ENCODE data around the gene CD40LG. TPM values are rescaled to one million over a fixed set of nuclear protein-coding genes. Genes with fewer than 3 reads are reported as not detected.
A peak's percentile ranks its signal among the peaks of the same experiment; 100 is the strongest.

Gene CD40LG
- total and polyA plus RNA-seq, 5 donors from 2014 or later = 7.6 to 25.0 (median 19.9) TPM

DNA sequence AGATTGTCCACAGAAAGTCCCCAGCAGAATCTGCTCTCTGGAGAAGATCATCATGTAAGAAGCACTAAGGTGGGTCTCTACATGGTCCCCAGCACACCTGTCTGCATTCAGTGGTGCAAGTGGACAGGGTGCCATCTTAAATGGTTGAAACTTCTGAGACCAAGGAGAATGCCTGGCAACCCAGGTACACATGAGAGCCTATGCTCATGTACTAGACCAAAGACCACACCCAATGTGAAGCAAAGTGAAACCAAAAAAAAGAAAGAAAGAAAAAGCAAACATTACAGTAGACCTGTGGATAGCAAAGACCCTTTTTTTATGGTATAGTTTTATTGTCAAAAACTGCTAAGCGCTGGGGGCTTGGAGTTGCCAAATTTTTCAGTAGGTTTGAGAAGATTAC lies 15.0 kb downstream of the CD40LG start:
- peaks cover 20% of the 10 kb centered on the region for H3K4me1 ChIP-seq (ENCODE audit: control insufficient read depth, insufficient read depth, low read length, poor library complexity, severe bottlenecking)

DNA sequence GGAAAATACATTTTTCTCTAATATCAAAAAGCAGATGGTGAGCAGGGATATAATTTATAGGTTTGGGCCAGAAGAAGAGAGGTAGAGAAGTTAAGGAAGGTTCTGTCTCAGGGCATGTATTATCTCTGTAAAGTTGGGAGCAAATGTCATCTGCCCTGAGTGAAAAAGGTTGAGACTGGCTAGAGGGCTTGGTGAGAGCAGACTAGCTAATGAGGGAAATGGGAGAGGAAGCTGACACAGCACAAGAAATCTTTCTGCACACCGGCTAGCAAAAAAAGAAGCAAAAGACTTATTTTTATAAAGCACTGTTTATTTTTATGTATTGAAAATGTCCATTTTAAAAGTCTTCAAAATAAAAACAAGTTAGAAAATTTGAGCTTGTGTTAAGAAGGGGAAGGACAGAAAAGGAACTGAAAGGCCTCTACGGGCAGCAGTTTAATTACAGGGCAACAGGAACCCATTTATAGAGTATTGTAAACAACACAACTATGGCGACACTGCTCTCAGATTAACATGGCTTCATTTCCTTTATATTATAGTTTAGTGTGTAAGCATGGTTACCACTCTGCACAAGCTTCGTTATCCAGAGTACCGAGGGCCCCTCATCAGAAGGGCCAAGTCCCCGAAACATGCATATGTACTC lies 17.4 kb downstream of the CD40LG start:
- no peak overlapping the region for H3K4me3 ChIP-seq (ENCODE audit: low read depth, low read length)
- H3K4me1 ChIP-seq (ENCODE audit: control insufficient read depth, insufficient read depth, low read length, poor library complexity, severe bottlenecking) = peaks cover 20% of the 10 kb centered on the region
- H3K27me3 ChIP-seq (ENCODE audit: control insufficient read depth, insufficient read depth, low read length) = no peaks in the 10 kb centered on the region
- Mint-ChIP-seq H3K27ac (peak overlapping the region in 1 of 3 donors; percentile 85), H3K9me3 (peaks cover 0 to 4% (median 0%) of the 10 kb centered on the region in 7 donors), H3K27me3 (no peaks in the 10 kb centered on the region), H3K36me3 (peaks cover 39% of the 10 kb centered on the region), H3K4me1 (peaks cover 10 to 53% (median 23%) of the 10 kb centered on the region in 4 donors), H3K4me3 (peak overlapping the region in 1 of 4 donors; percentile 0)
- no peak for ATAC-seq (ENCODE audit: low read depth in 2 of 2)
- H3K36me3 ChIP-seq (ENCODE audit: control insufficient read depth, insufficient read depth, low read length) = peaks cover 57% of the 10 kb centered on the region
- peaks cover 0 to 6% of the 10 kb centered on the region in 2 experiments for H3K9me3 ChIP-seq (ENCODE audit: control insufficient read depth in 2 of 2, low read length in 2 of 2)
- no peak overlapping the region for H3K27ac ChIP-seq (ENCODE audit: insufficient read depth, low read length, poor library complexity, severe bottlenecking)
- no peak for DNase-seq

More for the DNA sequence above, 15.0 kb downstream of the CD40LG start:
- no peaks in the 10 kb centered on the region for H3K27me3 Mint-ChIP-seq
- Histone ChIP-seq H3K27ac (ENCODE audit: insufficient read depth, low read length, poor library complexity, severe bottlenecking) (peak overlapping the region; percentile 47), H3K27me3 (ENCODE audit: control insufficient read depth, insufficient read depth, low read length) (no peaks in the 10 kb centered on the region), H3K9me3 (ENCODE audit: control insufficient read depth in 2 of 2, low read length in 2 of 2) (peaks cover 0 to 6% of the 10 kb centered on the region in 2 experiments), H3K4me3 (ENCODE audit: low read depth, low read length) (peak overlapping the region; percentile 43), H3K36me3 (ENCODE audit: control insufficient read depth, insufficient read depth, low read length) (peaks cover 47% of the 10 kb centered on the region)
- peaks cover 31% of the 10 kb centered on the region for H3K36me3 Mint-ChIP-seq
- DNase-seq = peak in 2 of 3 donors; percentile 37 to 58
- H3K9me3 Mint-ChIP-seq = peaks cover 0 to 4% (median 0%) of the 10 kb centered on the region in 7 donors
- peak overlapping the region in 2 of 3 donors; percentile 38 to 76 for H3K27ac Mint-ChIP-seq
- peak; percentile 44 to 52 for ATAC-seq (ENCODE audit: low read depth in 2 of 2)
- peak overlapping the region in 1 of 4 donors; percentile 7 for H3K4me3 Mint-ChIP-seq
- H3K4me1 Mint-ChIP-seq = peaks cover 10 to 68% (median 23%) of the 10 kb centered on the region in 4 donors

DNA sequence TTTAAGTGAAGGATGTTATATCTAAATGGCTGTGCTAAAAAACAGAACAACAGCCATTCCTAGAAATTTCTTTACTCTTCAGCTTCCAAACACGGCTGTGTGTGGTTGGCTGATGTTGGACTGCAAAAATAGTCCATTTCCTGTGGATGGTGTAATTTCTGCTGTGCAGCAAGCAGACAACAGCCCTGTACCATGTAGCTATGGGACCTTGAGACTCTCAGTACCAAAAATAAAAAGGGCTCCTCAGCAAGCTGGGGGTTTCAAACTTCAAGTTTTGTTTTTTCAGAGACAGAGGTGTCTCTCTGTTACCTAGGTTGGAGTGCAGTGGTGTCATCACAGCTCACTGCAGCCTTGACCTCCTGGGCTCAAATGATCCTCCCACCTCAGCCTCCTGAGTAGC lies 18.1 kb downstream of the CD40LG start:
- Mint-ChIP-seq H3K4me3 (no peak overlapping the region), H3K27ac (no peak overlapping the region), H3K4me1 (peaks cover 10 to 49% (median 22%) of the 10 kb centered on the region in 4 donors), H3K36me3 (peaks cover 40% of the 10 kb centered on the region), H3K27me3 (no peaks in the 10 kb centered on the region), H3K9me3 (peaks cover 0 to 4% (median 0%) of the 10 kb centered on the region in 7 donors)
- Histone ChIP-seq H3K4me3 (ENCODE audit: low read depth, low read length) (no peak overlapping the region), H3K4me1 (ENCODE audit: control insufficient read depth, insufficient read depth, low read length, poor library complexity, severe bottlenecking) (peaks cover 20% of the 10 kb centered on the region), H3K9me3 (ENCODE audit: control insufficient read depth in 2 of 2, low read length in 2 of 2) (peaks cover 0 to 6% of the 10 kb centered on the region in 2 experiments), H3K36me3 (ENCODE audit: control insufficient read depth, insufficient read depth, low read length) (peaks cover 58% of the 10 kb centered on the region), H3K27ac (ENCODE audit: insufficient read depth, low read length, poor library complexity, severe bottlenecking) (no peak overlapping the region), H3K27me3 (ENCODE audit: control insufficient read depth, insufficient read depth, low read length) (no peaks in the 10 kb centered on the region)
- ATAC-seq (ENCODE audit: low read depth in 2 of 2) (no peak), DNase-seq (no peak)

DNA sequence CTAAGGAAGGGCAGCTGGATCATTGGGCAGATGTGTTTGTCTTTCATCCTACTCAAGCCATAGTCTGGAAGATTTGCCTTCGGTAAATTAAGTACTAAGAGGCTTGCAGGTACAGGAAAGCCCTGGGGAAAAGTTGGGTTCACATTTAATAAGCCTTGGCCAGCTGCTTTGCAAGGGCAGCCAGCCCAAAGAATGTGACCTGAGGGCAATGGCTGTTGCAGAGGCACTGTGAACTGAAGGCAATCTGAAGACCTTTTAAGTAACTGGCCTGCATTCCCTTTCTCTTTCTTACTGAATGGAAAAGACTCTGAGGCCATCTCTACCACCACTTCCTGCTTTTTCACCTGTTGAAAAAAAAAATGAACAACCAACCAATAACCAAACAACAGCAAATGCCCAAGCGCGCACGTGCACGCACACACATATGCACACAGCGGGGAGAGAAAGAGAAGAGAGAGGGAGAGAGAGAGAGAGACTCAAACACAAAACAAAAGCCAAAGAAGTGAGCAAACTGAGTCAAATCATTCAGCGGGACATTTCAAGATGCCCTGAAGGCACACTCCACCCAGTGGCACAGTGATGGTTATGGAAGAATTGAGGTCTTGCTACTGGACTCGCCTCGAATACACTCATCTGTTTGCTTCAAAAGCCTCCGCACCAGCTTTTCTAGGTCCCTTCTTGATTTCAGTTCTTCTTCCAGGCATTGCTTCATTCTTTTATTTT lies 19.6 kb downstream of the CD40LG start:
- H3K9me3 ChIP-seq (ENCODE audit: control insufficient read depth in 2 of 2, low read length in 2 of 2) = peaks cover 0 to 6% of the 10 kb centered on the region in 2 experiments
- peaks cover 64% of the 10 kb centered on the region for H3K36me3 ChIP-seq (ENCODE audit: control insufficient read depth, insufficient read depth, low read length)
- no peak for ATAC-seq (ENCODE audit: low read depth in 2 of 2)
- H3K4me1 ChIP-seq (ENCODE audit: control insufficient read depth, insufficient read depth, low read length, poor library complexity, severe bottlenecking) = peaks cover 15% of the 10 kb centered on the region
- no peaks in the 10 kb centered on the region for H3K27me3 ChIP-seq (ENCODE audit: control insufficient read depth, insufficient read depth, low read length)
- H3K4me3 Mint-ChIP-seq = no peak overlapping the region
- H3K27ac ChIP-seq (ENCODE audit: insufficient read depth, low read length, poor library complexity, severe bottlenecking) = no peak overlapping the region
- H3K4me1 Mint-ChIP-seq = peaks cover 4 to 48% (median 24%) of the 10 kb centered on the region in 4 donors
- no peaks in the 10 kb centered on the region for H3K27me3 Mint-ChIP-seq
- peaks cover 35% of the 10 kb centered on the region for H3K36me3 Mint-ChIP-seq
- H3K9me3 Mint-ChIP-seq = peaks cover 0 to 4% (median 0%) of the 10 kb centered on the region in 7 donors
- no peak for DNase-seq
- H3K4me3 ChIP-seq (ENCODE audit: low read depth, low read length) = no peak overlapping the region
- peak overlapping the region; percentile 60 to 92 (median 67) for H3K27ac Mint-ChIP-seq

DNA sequence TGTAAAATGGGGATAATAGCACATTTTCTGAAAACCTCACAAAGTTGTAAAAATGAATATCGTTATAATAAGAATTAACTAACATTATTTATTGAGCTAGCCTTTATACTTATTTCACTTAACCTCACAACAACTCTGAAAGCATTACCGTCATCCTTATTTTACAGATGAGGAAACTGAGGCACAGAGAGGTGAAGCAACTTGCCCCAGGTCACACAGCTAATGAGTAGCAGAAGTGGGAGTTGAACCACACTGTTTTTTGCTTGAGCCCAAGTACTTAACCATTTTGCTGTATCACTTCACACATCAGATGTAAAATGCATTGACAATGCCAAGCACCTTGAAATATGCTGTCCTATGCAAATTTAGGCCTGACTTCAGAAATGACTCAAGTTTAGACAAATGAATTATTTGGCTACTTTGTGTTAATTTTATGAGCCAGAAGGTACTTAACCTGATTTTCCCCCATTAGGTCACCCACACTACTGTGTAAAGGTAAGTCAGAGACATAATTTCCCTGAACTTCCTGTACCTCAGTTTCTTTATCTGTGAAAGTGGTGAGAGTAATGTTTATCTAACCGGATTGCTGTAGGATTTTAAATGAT lies 23.1 kb downstream of the CD40LG start:
- Mint-ChIP-seq H3K4me3 (no peak overlapping the region), H3K9me3 (peaks cover 0 to 1% (median 0%) of the 10 kb centered on the region in 7 donors), H3K4me1 (peaks cover 13 to 67% (median 33%) of the 10 kb centered on the region in 4 donors), H3K27ac (peak overlapping the region in 2 of 3 donors; percentile 86 to 89), H3K27me3 (no peaks in the 10 kb centered on the region), H3K36me3 (peaks cover 36% of the 10 kb centered on the region)
- ATAC-seq (ENCODE audit: low read depth in 2 of 2) = no peak
- Histone ChIP-seq H3K4me3 (ENCODE audit: low read depth, low read length) (no peak overlapping the region), H3K36me3 (ENCODE audit: control insufficient read depth, insufficient read depth, low read length) (peaks cover 50% of the 10 kb centered on the region), H3K9me3 (ENCODE audit: control insufficient read depth in 2 of 2, low read length in 2 of 2) (no peaks in the 10 kb centered on the region), H3K4me1 (ENCODE audit: control insufficient read depth, insufficient read depth, low read length, poor library complexity, severe bottlenecking) (peaks cover 36% of the 10 kb centered on the region), H3K27me3 (ENCODE audit: control insufficient read depth, insufficient read depth, low read length) (no peaks in the 10 kb centered on the region), H3K27ac (ENCODE audit: insufficient read depth, low read length, poor library complexity, severe bottlenecking) (no peak overlapping the region)
- no peak for DNase-seq

DNA sequence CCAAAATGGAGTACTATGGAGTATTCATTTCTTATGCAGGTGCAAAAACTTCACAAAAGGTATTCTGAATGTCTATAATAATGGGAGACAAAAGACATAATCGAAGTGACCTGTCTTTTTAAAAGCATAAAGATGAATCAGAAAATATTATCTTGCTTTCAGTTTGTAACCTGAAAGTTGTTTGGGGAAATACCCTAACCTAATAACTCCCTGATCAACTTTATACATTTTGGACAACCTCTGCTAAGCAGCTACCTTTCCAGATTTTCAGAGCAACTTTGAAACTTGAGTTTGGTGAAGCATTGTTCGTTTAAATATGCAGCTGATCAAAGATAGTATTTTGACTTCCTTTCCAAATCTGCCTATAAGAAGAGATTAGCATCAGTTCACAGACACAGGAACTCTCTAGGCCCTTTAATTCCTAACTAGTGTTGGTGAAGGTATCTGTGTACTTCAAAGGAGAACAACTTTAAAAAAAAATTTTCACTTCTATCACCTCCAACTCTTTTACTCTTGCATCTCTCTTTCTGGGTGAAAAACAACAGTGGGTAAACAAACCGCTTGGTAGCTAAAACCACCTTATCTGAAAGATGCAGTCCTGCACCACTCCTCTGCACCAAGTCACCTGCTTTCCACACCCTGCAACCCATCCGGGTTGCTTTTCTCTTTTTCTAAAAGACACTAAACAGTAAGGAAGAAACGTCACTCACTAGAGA lies 26.5 kb downstream of the CD40LG start:
- H3K4me1 Mint-ChIP-seq = peaks cover 14 to 76% (median 30%) of the 10 kb centered on the region in 4 donors
- H3K36me3 Mint-ChIP-seq = peaks cover 21% of the 10 kb centered on the region
- Histone ChIP-seq H3K27ac (ENCODE audit: insufficient read depth, low read length, poor library complexity, severe bottlenecking) (peak overlapping the region; percentile 67), H3K4me3 (ENCODE audit: low read depth, low read length) (peak overlapping the region; percentile 10), H3K36me3 (ENCODE audit: control insufficient read depth, insufficient read depth, low read length) (peaks cover 30% of the 10 kb centered on the region), H3K9me3 (ENCODE audit: control insufficient read depth in 2 of 2, low read length in 2 of 2) (no peaks in the 10 kb centered on the region), H3K27me3 (ENCODE audit: control insufficient read depth, insufficient read depth, low read length) (no peaks in the 10 kb centered on the region), H3K4me1 (ENCODE audit: control insufficient read depth, insufficient read depth, low read length, poor library complexity, severe bottlenecking) (peaks cover 37% of the 10 kb centered on the region)
- ATAC-seq (ENCODE audit: low read depth in 2 of 2) = peak; percentile 62 to 65
- no peaks in the 10 kb centered on the region for H3K27me3 Mint-ChIP-seq
- peak overlapping the region; percentile 42 to 93 (median 72) for H3K4me3 Mint-ChIP-seq
- H3K27ac Mint-ChIP-seq = peak overlapping the region; percentile 87 to 96 (median 89)
- no peaks in the 10 kb centered on the region for H3K9me3 Mint-ChIP-seq
- DNase-seq = peak in 2 of 3 donors; percentile 43 to 53

DNA sequence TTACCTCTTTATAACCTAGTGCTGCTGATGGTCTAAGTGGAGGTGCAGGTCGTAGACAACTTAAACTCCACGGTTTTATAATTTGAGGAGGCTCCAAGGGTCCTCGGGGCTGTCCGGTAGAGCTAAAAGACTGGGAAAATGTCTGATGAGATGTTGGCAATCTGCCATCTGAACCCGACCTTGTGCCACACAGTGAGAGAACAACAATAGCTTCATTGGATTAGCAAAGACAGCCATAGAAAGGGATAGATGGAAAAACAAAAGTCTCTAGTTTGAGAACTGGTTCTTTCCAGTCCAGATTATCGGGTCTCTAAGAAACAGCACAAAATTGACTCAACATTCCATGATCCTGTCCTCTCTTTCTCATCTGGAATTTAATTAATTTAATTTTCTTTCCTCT lies 31.6 kb downstream of the CD40LG start:
- no peaks in the 10 kb centered on the region for H3K27me3 Mint-ChIP-seq
- H3K27me3 ChIP-seq (ENCODE audit: control insufficient read depth, insufficient read depth, low read length) = no peaks in the 10 kb centered on the region
- DNase-seq (no peak), ATAC-seq (ENCODE audit: low read depth in 2 of 2) (no peak)
- H3K4me3 Mint-ChIP-seq = no peak overlapping the region
- peaks cover 17% of the 10 kb centered on the region for H3K36me3 Mint-ChIP-seq
- H3K27ac ChIP-seq (ENCODE audit: insufficient read depth, low read length, poor library complexity, severe bottlenecking) = no peak overlapping the region
- no peak overlapping the region for H3K4me3 ChIP-seq (ENCODE audit: low read depth, low read length)
- no peaks in the 10 kb centered on the region for H3K9me3 ChIP-seq (ENCODE audit: control insufficient read depth in 2 of 2, low read length in 2 of 2)
- peaks cover 40% of the 10 kb centered on the region for H3K36me3 ChIP-seq (ENCODE audit: control insufficient read depth, insufficient read depth, low read length)
- H3K27ac Mint-ChIP-seq = peak overlapping the region in 1 of 3 donors; percentile 73
- H3K9me3 Mint-ChIP-seq = no peaks in the 10 kb centered on the region
- peaks cover 16% of the 10 kb centered on the region for H3K4me1 ChIP-seq (ENCODE audit: control insufficient read depth, insufficient read depth, low read length, poor library complexity, severe bottlenecking)
- peaks cover 6 to 48% (median 16%) of the 10 kb centered on the region in 4 donors for H3K4me1 Mint-ChIP-seq

Measured in CD4-positive, CD25-positive, alpha-beta regulatory T cell (primary cell).